T47D (cell line): ENCODE measurements around the gene CSMD2.
"Not testable (repeated sequence)": the region's sequence is repeated elsewhere in the genome, so short reads cannot be mapped to it uniquely, and the experiment has no call there.

Experiments used
- DNase-seq, 2 experiments: peaks; one replicate each; pipeline versions ENCODE4 v3.0.0 to v3.0.0-alpha.2; 2011 to 2012; ENCODE audit warnings: low read depth in 1 of 2, low spot score in 1 of 2
- JUND ChIP-seq: IDR thresholded peaks from 2 replicates; pipeline ENCODE4 v1.6.1; 2012; ENCODE audit warnings: low read depth
- in situ Hi-C: cut with HindIII; loops from 2 replicates; pipeline ENCODE4 v1.10.0; 2016; ENCODE audit warnings: low sequenced_read_pairs, low pct_unique_long_range_greater_than_20kb

The CSMD2 gene

GRCh38 chr1:34122080-34122932, 42.7 kb downstream of the CSMD2 start:
- TF ChIP-seq JUND: no peak
- in situ Hi-C loops: no loop called here
- no peak for DNase-seq

GRCh38 chr1:34115233-34115632, 49.8 kb downstream of the CSMD2 start:
- no peak for TF ChIP-seq JUND
- in situ Hi-C loops: no loop called here

DNA sequence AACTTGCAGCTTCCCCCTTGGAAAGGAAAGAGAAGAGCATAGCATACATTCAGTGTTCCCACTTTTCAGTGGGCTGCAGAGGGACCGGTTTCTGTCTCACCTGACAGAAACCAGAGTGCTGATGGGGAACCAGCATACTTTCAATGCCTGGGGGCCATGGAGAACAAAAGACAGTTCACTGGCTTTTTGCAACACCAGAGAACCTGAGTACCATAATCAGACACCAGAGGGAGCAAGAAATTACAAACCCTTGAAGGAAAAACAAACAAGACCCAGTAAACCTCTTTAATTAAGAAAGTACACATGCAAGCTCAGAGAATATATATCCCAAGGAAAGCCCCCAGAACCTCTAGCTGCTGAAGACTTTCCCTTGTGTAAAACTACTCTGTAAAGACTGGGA, 51.1 kb downstream of the CSMD2 start:
- peak; percentile 17 to 62 for DNase-seq
- in situ Hi-C loops: no loop called here
- TF ChIP-seq JUND: no peak

More at GRCh38 chr1:34115233-34115632, 49.8 kb downstream of the CSMD2 start:
- DNase-seq: no peak

DNA sequence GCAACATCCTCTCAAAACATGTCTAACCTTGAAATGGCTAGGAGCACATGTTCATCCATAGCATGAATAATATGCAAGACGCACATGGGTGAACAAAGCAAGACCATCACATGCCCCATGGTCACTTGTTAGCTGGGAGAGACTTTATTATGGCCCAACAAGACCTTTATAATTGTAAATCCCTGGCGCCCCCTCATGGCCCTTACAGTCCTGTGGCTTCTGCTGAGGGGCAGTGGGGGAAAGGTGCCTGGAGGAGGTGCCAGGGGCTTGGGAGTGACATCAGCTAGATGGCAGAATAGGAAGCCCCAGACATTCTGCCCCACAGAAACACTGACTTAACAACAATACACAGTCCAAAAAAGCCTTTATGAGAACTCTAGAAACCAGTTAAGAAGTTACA, 51.7 kb downstream of the CSMD2 start:
- TF ChIP-seq JUND: no peak
- in situ Hi-C loops: no loop called here
- DNase-seq: peak in 1 of 2 experiments; percentile 8

DNA sequence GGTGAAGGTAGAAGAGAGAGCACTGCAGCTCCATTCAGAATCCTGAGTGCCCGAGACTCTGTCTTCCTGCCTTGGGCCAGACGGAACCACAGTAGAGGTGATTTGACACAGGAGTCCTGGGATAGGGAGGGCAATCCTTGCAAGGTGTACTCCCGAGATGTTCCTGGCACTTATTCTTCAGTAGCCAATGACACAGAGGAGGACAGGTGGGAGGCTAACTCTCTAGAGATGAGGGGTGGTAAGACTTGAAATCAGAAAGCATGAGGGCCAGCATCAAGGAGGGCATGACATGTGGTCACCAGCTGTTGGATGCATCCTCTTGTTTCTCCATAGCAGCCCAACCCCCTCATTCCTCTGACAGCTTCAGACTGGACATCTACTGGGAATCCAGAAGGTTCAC, 56.3 kb downstream of the CSMD2 start:
- no peak for DNase-seq
- in situ Hi-C loops: no loop called here
- no peak for TF ChIP-seq JUND

GRCh38 chr1:34108269-34108668, 56.8 kb downstream of the CSMD2 start:
- DNase-seq: peak in 1 of 2 experiments; percentile 12
- in situ Hi-C loops: no loop called here
- TF ChIP-seq JUND: no peak

GRCh38 chr1:34101151-34101550, 63.9 kb downstream of the CSMD2 start:
- no peak for TF ChIP-seq JUND
- in situ Hi-C loops: no loop called here
- no peak for DNase-seq

GRCh38 chr1:34100332-34100731, 64.7 kb downstream of the CSMD2 start:
- DNase-seq: no peak
- in situ Hi-C loops: no loop called here
- no peak for TF ChIP-seq JUND

DNA sequence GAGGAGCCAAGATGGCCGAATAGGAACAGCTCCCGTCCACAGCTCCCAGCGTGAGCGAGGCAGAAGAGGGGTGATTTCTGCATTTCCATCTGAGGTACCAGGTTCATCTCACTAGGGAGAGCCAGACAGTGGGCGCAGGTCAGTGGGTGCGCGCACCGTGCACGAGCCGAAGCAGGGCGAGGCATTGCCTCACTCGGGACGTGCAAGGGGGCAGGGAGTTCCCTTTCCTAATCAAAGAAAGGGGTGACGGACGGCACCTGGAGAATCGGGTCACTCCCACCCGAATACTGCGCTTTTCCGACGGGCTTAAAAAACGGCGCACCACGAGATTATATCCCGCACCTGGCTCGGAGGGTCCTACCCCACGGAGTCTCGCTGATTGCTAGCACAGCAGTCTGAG, 72.6 kb downstream of the CSMD2 start:
- DNase-seq, in situ Hi-C loops: not testable (repeated sequence)

- no peak for DNase-seq
- in situ Hi-C loops: no loop called here
- no peak for TF ChIP-seq JUND
Measured at GRCh38 chr1:34089731-34090130, 75.3 kb downstream of the CSMD2 start.

DNA sequence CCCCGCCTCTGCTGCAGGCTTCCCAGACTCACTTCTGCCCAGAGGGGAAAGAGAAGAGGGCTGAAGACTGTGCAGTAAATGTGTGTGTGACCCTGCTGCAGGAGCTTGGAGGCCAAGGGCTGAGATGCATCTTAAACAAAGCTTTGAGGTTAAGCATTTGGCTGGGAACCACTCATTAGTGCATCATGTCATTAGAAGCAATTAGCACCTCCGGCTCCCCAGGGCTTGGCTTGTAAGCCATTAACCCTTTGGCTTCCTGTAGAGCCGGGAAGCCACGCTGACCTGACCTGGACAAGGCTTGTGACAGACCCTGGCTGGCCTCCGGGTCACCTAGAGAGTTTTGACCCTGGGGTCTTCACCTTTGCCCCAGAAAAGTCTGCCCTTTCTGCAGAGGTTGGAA, 77.0 kb downstream of the CSMD2 start:
- in situ Hi-C loops: no loop called here
- no peak for TF ChIP-seq JUND
- DNase-seq: no peak

- in situ Hi-C loops: no loop called here
- no peak for TF ChIP-seq JUND
Measured at GRCh38 chr1:34086561-34086960, 78.5 kb downstream of the CSMD2 start.

GRCh38 chr1:34083974-34084373, 81.1 kb downstream of the CSMD2 start:
- in situ Hi-C loops: no loop called here
- TF ChIP-seq JUND: no peak
- DNase-seq: no peak

More at GRCh38 chr1:34086561-34086960, 78.5 kb downstream of the CSMD2 start:
- DNase-seq: no peak

DNA sequence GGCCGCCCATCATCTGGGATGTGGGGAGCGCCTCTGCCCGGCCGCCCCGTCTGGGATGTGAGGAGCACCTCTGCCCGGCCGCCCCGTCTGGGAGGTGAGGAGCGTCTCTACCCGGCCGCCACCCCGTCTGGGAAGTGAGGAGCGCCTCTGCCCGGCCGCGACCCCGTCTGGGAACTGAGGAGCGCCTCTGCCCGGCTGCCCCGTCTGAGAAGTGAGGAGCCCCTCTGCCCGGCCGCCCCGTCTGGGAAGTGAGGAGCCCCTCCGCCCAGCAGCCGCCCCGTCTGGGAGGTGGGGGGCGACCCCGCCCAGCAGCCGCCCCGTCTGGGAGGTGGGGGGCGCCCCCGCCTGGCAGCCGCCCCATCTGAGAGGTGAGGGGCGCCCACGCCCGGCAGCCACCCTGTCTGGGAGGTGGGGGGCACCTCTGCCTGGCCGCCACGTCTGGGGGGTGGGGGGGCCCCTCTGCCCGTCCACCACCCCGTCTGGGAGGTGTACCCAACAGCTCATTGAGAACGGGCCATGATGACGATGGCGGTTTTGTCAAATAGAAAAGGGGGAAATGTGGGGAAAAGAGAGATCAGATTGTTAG, 82.9 kb downstream of the CSMD2 start:
- DNase-seq, in situ Hi-C loops: not testable (repeated sequence)
